MCF 10A (cell line): Measurements from ENCODE around the gene MCC. TPM values are rescaled to one million over a fixed set of nuclear protein-coding genes. Genes with fewer than 3 reads are reported as not detected.

ENCODE experiments used
- BruUV-seq: library from RNA; stranded (reverse); fragments of 400-500 nt; replicated peaks from 2 replicates; lab custom pipeline; 2021; lab: Mats Ljungman, UMichigan
- CTCF ChIA-PET: fragments of 300-600 bp; sonication (Branson Sonifier 250); formaldehyde crosslinking; extraction: SDS; loops from one replicate; lab custom pipeline; 2021; ENCODE audit warnings: antibody characterized with exemption, inconsistent platforms; lab: Yijun Ruan, JAX
- POLR2A ChIA-PET: fragments of 300-600, 350-650 bp; sonication (Branson Sonifier 250); formaldehyde crosslinking; extraction: SDS; loops from one replicate; lab custom pipeline; 2020; ENCODE audit warnings: antibody characterized with exemption, inconsistent platforms; lab: Yijun Ruan, JAX
- DNase-seq: peaks from one replicate; pipeline ENCODE4 v3.0.0-alpha.2; 2018; ENCODE audit not compliant: unreplicated experiment
- H3K27ac Mint-ChIP-seq: one replicate; pipeline ENCODE4 v1.8.0; 2022; ENCODE audit warnings: mild to moderate bottlenecking, low read depth, mixed read lengths; ENCODE audit not compliant: unreplicated experiment
- H3K27me3 Mint-ChIP-seq: one replicate; pipeline ENCODE4 v1.8.0; 2022; ENCODE audit warnings: mixed read lengths; ENCODE audit not compliant: insufficient read depth, unreplicated experiment
- H3K36me3 Mint-ChIP-seq: one replicate; pipeline ENCODE4 v1.8.0; 2022; ENCODE audit warnings: mild to moderate bottlenecking, moderate library complexity, mixed read lengths; ENCODE audit not compliant: insufficient read depth, unreplicated experiment
- H3K4me1 Mint-ChIP-seq: one replicate; pipeline ENCODE4 v1.8.0; 2022; ENCODE audit warnings: mixed read lengths; ENCODE audit not compliant: insufficient read depth, unreplicated experiment
- H3K4me3 Mint-ChIP-seq: one replicate; pipeline ENCODE4 v1.8.0; 2022; ENCODE audit warnings: mild to moderate bottlenecking, moderate library complexity, mixed read lengths; ENCODE audit not compliant: unreplicated experiment
- H3K9me3 Mint-ChIP-seq: one replicate; pipeline ENCODE4 v1.8.0; 2022; ENCODE audit warnings: mixed read lengths; ENCODE audit not compliant: unreplicated experiment
- CTCF ChIP-seq: fragments of 200-600 bp; IDR thresholded peaks from one replicate; pipeline ENCODE4 v1.8.0; 2022; ENCODE audit warnings: antibody characterized with exemption, mild to moderate bottlenecking; ENCODE audit not compliant: unreplicated experiment
- intact Hi-C: fragments of 100-400 bp; cut with micrococcal nuclease; formaldehyde crosslinking; loops from 2 replicates; pipeline ENCODE4 v1.14.1; 2022
- total RNA-seq: library from RNA; stranded (reverse); gene quantifications from 2 replicates; pipeline ENCODE4 v1.2.3, GENCODE V29; 2022

The MCC gene
- total RNA-seq, 1 experiment from 2014 or later = 25.3 TPM

GRCh38 chr5:113264046-113264445 lies 224.2 kb downstream of the MCC start:
- Mint-ChIP-seq H3K36me3 (no peaks in the 10 kb centered on the region), H3K27ac (peak overlapping the region; percentile 63), H3K4me1 (peaks cover 42% of the 10 kb centered on the region), H3K9me3 (no peaks in the 10 kb centered on the region), H3K4me3 (no peak overlapping the region), H3K27me3 (no peaks in the 10 kb centered on the region)
- TF ChIP-seq CTCF = no peak
- ChIA-PET POLR2A (interaction anchor here (0.6 to 3.4 kb wide), 17 partner anchors 9 to 225 kb away, joined by 3 to 15 read pairs (median 5); partner anchors contain the start of gene MCC), CTCF (interaction anchor here (0.5 to 1.7 kb wide), 6 partner anchors 22 to 263 kb away, joined by 3 to 4 read pairs (median 3); no protein-coding TSS in a partner anchor)
- no TSS peak for BruUV-seq
- DNase-seq = peak; percentile 86
- intact Hi-C loops = no loop called here

- POLR2A ChIA-PET = interaction anchor here (0.6 to 3.4 kb wide), 15 partner anchors 8 to 251 kb away, joined by 3 to 15 read pairs (median 5); partner anchors contain the start of gene MCC
- H3K27ac Mint-ChIP-seq = peak overlapping the region; percentile 63
- no TSS peak for BruUV-seq
- no peaks in the 10 kb centered on the region for H3K36me3 Mint-ChIP-seq
- intact Hi-C loops = no loop called here
- CTCF ChIA-PET = interaction anchor here (0.9 to 1.7 kb wide), 2 partner anchors 31 to 66 kb away, joined by 3 to 4 read pairs; no protein-coding TSS in a partner anchor
- DNase-seq = no peak
- H3K4me1 Mint-ChIP-seq = peaks cover 42% of the 10 kb centered on the region
- TF ChIP-seq CTCF = no peak
- no peaks in the 10 kb centered on the region for H3K27me3 Mint-ChIP-seq
- H3K4me3 Mint-ChIP-seq = no peak overlapping the region
- H3K9me3 Mint-ChIP-seq = no peaks in the 10 kb centered on the region
These were observed 224.7 kb downstream of the MCC start for GRCh38 chr5:113263545-113263944.

- intact Hi-C loops = no loop called here
- H3K4me1 Mint-ChIP-seq = peaks cover 36% of the 10 kb centered on the region
- CTCF ChIA-PET = interaction anchor here (0.6 kb wide), 1 partner anchor 19 kb away, joined by 3 read pairs; no protein-coding TSS in a partner anchor
- no peaks in the 10 kb centered on the region for H3K27me3 Mint-ChIP-seq
- no TSS peak for BruUV-seq
- DNase-seq = no peak
- POLR2A ChIA-PET = interaction anchor here (0.6 to 3.4 kb wide), 7 partner anchors 9 to 116 kb away, joined by 3 to 15 read pairs (median 9); no protein-coding TSS in a partner anchor
- no peak for TF ChIP-seq CTCF
- no peak overlapping the region for H3K27ac Mint-ChIP-seq
- no peaks in the 10 kb centered on the region for H3K36me3 Mint-ChIP-seq
- H3K9me3 Mint-ChIP-seq = no peaks in the 10 kb centered on the region
- no peak overlapping the region for H3K4me3 Mint-ChIP-seq
These were observed 225.6 kb downstream of the MCC start for GRCh38 chr5:113262674-113263073.

- no peak overlapping the region for H3K27ac Mint-ChIP-seq
- POLR2A ChIA-PET = interaction anchor here (1.1 to 1.6 kb wide), 2 partner anchors 23 to 55 kb away, joined by 4 read pairs; no protein-coding TSS in a partner anchor
- intact Hi-C loops = no loop called here
- no peak overlapping the region for H3K4me3 Mint-ChIP-seq
- no peak for DNase-seq
- H3K36me3 Mint-ChIP-seq = peaks cover 6% of the 10 kb centered on the region
- no peak for TF ChIP-seq CTCF
- no peaks in the 10 kb centered on the region for H3K9me3 Mint-ChIP-seq
- H3K4me1 Mint-ChIP-seq = peaks cover 16% of the 10 kb centered on the region
- no TSS peak for BruUV-seq
- H3K27me3 Mint-ChIP-seq = no peaks in the 10 kb centered on the region
- CTCF ChIA-PET = interaction anchor here (1.0 to 1.1 kb wide), 2 partner anchors 55 to 264 kb away, joined by 3 to 4 read pairs; no protein-coding TSS in a partner anchor
These were observed 229.2 kb downstream of the MCC start for GRCh38 chr5:113259034-113259433.
